ENCODE measurements around the gene PGGT1B. TPM values are rescaled to one million over a fixed set of nuclear protein-coding genes. Genes with fewer than 3 reads are reported as not detected.

Gene PGGT1B
- total and polyA plus RNA-seq, 7 donors: 5.4 to 18.3 (median 11.4) TPM

- Histone ChIP-seq H3K36me3 (peaks cover 0 to 45% (median 2%) of the 10 kb centered on the region in 4 donors), H3K9me3 (no peaks in the 10 kb centered on the region), H3K27me3 (no peaks in the 10 kb centered on the region), H3K4me1 (no peaks in the 10 kb centered on the region), H3K27ac (no peak overlapping the region), H3K4me3 (no peak overlapping the region)
- intact Hi-C loops (cut with DNase I): no loop called here
- TF ChIP-seq EP300 (IDR thresholded peaks at IDR 0.05): no peak
- no peak for TF ChIP-seq POLR2AphosphoS5 (IDR thresholded peaks at IDR 0.05)
- no peak for TF ChIP-seq POLR2A (IDR thresholded peaks at IDR 0.05)
- no peak for TF ChIP-seq CTCF (IDR thresholded peaks at IDR 0.05)
- 81 to 94% methylated on average over 3 of the region's 3 CpGs for WGBS, 2 donors
- no peak for DNase-seq
Measured at GRCh38 chr5:115274584-115274983, 11.9 kb upstream of the PGGT1B start.

GRCh38 chr5:115272297-115272958, 9.8 kb upstream of the PGGT1B start:
- Histone ChIP-seq H3K4me1 (no peaks in the 10 kb centered on the region), H3K27ac (no peak overlapping the region), H3K27me3 (no peaks in the 10 kb centered on the region), H3K9me3 (no peaks in the 10 kb centered on the region), H3K36me3 (peaks cover 0 to 60% (median 2%) of the 10 kb centered on the region in 4 donors), H3K4me3 (no peak overlapping the region)
- WGBS, 2 donors: 23 to 59% methylated on average over 3 of the region's 3 CpGs
- intact Hi-C loops (cut with DNase I): no loop called here
- TF ChIP-seq CTCF (IDR thresholded peaks at IDR 0.05) (no peak), POLR2AphosphoS5 (IDR thresholded peaks at IDR 0.05) (no peak), POLR2A (IDR thresholded peaks at IDR 0.05) (no peak), EP300 (IDR thresholded peaks at IDR 0.05) (no peak)
- DNase-seq: no peak

GRCh38 chr5:115271295-115272050, 8.8 kb upstream of the PGGT1B start:
- DNase-seq: no peak
- Histone ChIP-seq H3K9me3 (no peaks in the 10 kb centered on the region), H3K4me1 (no peaks in the 10 kb centered on the region), H3K4me3 (no peak overlapping the region), H3K36me3 (peaks cover 0 to 56% (median 2%) of the 10 kb centered on the region in 4 donors), H3K27me3 (no peaks in the 10 kb centered on the region), H3K27ac (no peak overlapping the region)
- 78 to 90% methylated on average over 6 of the region's 6 CpGs for WGBS, 2 donors
- TF ChIP-seq POLR2AphosphoS5 (IDR thresholded peaks at IDR 0.05) (no peak), POLR2A (IDR thresholded peaks at IDR 0.05) (no peak), CTCF (IDR thresholded peaks at IDR 0.05) (no peak), EP300 (IDR thresholded peaks at IDR 0.05) (no peak)
- intact Hi-C loops (cut with DNase I): no loop called here

- no peak for TF ChIP-seq POLR2AphosphoS5 (IDR thresholded peaks at IDR 0.05)
- no peak for TF ChIP-seq CTCF (IDR thresholded peaks at IDR 0.05)
- no peak for TF ChIP-seq POLR2A (IDR thresholded peaks at IDR 0.05)
- no peak for TF ChIP-seq EP300 (IDR thresholded peaks at IDR 0.05)
- no peak overlapping the region for H3K4me3 ChIP-seq
- H3K27ac ChIP-seq: no peak overlapping the region
- peaks cover 0 to 19% (median 0%) of the 10 kb centered on the region in 4 donors for H3K36me3 ChIP-seq
- intact Hi-C loops (cut with DNase I): loop anchor here (10.0 kb wide), 1 partner anchor 93 kb away; no protein-coding TSS in a partner anchor
- peaks cover 0 to 4% (median 0%) of the 10 kb centered on the region in 4 donors for H3K4me1 ChIP-seq
- H3K27me3 ChIP-seq: no peaks in the 10 kb centered on the region
- no peaks in the 10 kb centered on the region for H3K9me3 ChIP-seq
- no peak for DNase-seq
Measured at GRCh38 chr5:115267617-115268016, 4.9 kb upstream of the PGGT1B start.

All from sigmoid colon (tissue), 7 donors.